GM12864 (cell line): Measurements from ENCODE around the gene CLEC7A.

Source experiments
- DNase-seq: peaks from one replicate; pipeline ENCODE4 v3.0.0-alpha.2; 2011; ENCODE audit warnings: low read depth
- H3K4me3 ChIP-seq: 2 replicates; pipeline ENCODE4 v1.5.1; 2011; ENCODE audit warnings: mild to moderate bottlenecking, low read depth, low read length, control low read depth
- TF ChIP-seq, protein P1 (sequence below): IDR thresholded peaks from 2 replicates; pipeline ENCODE4 v1.5.1; 2011; ENCODE audit warnings: low read depth, mild to moderate bottlenecking, moderate library complexity, low read length, control low read depth, inconsistent platforms; ENCODE audit errors: missing control alignments

CLEC7A gene

GRCh38 chr12:10170216-10170615, 40.2 kb upstream of the CLEC7A start:
- H3K4me3 ChIP-seq, result no peak overlapping the region
- DNase-seq, result no peak
- TF ChIP-seq, protein P1, sequence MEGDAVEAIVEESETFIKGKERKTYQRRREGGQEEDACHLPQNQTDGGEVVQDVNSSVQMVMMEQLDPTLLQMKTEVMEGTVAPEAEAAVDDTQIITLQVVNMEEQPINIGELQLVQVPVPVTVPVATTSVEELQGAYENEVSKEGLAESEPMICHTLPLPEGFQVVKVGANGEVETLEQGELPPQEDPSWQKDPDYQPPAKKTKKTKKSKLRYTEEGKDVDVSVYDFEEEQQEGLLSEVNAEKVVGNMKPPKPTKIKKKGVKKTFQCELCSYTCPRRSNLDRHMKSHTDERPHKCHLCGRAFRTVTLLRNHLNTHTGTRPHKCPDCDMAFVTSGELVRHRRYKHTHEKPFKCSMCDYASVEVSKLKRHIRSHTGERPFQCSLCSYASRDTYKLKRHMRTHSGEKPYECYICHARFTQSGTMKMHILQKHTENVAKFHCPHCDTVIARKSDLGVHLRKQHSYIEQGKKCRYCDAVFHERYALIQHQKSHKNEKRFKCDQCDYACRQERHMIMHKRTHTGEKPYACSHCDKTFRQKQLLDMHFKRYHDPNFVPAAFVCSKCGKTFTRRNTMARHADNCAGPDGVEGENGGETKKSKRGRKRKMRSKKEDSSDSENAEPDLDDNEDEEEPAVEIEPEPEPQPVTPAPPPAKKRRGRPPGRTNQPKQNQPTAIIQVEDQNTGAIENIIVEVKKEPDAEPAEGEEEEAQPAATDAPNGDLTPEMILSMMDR, result no peak

DNA sequence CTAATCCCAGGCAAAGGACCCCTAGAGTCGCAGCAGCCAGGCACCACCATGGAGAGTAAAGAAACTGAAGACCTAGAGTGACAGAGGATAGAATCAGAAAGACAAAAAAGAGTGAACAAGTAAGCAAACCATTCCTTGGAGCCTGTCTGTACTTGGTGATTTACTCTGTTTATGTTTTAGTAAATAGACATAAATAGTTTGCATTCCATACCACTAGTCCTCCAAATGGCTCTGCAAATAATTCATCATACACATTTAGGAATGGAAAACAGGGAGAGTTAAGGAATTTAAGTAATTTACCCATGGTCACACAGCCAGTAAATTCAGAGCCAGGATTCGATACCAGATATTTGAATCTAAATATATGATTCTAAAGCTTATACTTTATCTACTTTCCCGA, 39.1 kb upstream of the CLEC7A start:
- TF ChIP-seq, protein P1, result no peak
- H3K4me3 ChIP-seq, result no peak overlapping the region
- no peak for DNase-seq

DNA sequence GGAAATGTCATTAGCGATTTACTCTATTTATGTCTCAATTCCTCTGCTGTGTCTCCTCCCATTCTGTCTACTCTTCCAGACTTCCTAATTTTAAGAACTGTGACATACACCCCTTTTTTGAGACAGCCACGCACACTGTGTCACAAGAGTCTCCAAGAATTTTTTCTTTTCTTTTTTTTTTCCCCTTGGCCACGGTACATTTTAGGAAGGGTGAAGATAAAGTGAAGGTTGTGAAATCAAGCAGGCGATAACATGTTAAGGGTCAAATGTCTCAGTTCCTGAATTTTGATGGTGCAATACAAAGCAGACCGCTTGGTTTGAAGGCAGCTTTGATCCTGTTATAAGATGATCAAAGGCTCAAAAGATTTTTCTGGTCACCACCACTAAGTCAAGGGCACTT, 37.6 kb upstream of the CLEC7A start:
- no peak for DNase-seq
- TF ChIP-seq, protein P1, result no peak
- no peak overlapping the region for H3K4me3 ChIP-seq

GRCh38 chr12:10165421-10165820, 35.4 kb upstream of the CLEC7A start:
- TF ChIP-seq, protein P1, result no peak
- DNase-seq, result no peak
- no peak overlapping the region for H3K4me3 ChIP-seq

- DNase-seq, result no peak
- TF ChIP-seq, protein P1, result no peak
- no peak overlapping the region for H3K4me3 ChIP-seq
Observed at GRCh38 chr12:10163084-10163483, 33.1 kb upstream of the CLEC7A start.

- DNase-seq, result no peak
- TF ChIP-seq, protein P1, result no peak
- H3K4me3 ChIP-seq, result no peak overlapping the region
Observed at GRCh38 chr12:10160617-10161385, 30.8 kb upstream of the CLEC7A start.

GRCh38 chr12:10159280-10159679, 29.3 kb upstream of the CLEC7A start:
- no peak for DNase-seq
- no peak overlapping the region for H3K4me3 ChIP-seq
- TF ChIP-seq, protein P1, result no peak
